ENCODE data around the gene KCNQ5.
A peak's percentile ranks its signal among the peaks of the same experiment; 100 is the strongest.

KCNQ5 gene

GRCh38 chr6:72811971-72812421, 190.1 kb downstream of the KCNQ5 start:
- no peak for DNase-seq

- no peak for DNase-seq
Observed at GRCh38 chr6:72813807-72814596, 192.1 kb downstream of the KCNQ5 start.

GRCh38 chr6:72816022-72816421, 194.2 kb downstream of the KCNQ5 start:
- DNase-seq = no peak

- no peak for DNase-seq
Observed at GRCh38 chr6:72817208-72817607, 195.3 kb downstream of the KCNQ5 start.

GRCh38 chr6:72819609-72820008, 197.7 kb downstream of the KCNQ5 start:
- DNase-seq = no peak

- no peak for DNase-seq
Observed at GRCh38 chr6:72820153-72820552, 198.3 kb downstream of the KCNQ5 start.

GRCh38 chr6:72820906-72821305, 199.0 kb downstream of the KCNQ5 start:
- DNase-seq = no peak

- DNase-seq = no peak
Observed at GRCh38 chr6:72822023-72822422, 200.2 kb downstream of the KCNQ5 start.

GRCh38 chr6:72822691-72823090, 200.8 kb downstream of the KCNQ5 start:
- DNase-seq = no peak

GRCh38 chr6:72824833-72825232, 203.0 kb downstream of the KCNQ5 start:
- no peak for DNase-seq

GRCh38 chr6:72825315-72825911, 203.5 kb downstream of the KCNQ5 start:
- DNase-seq = no peak

- DNase-seq = no peak
Observed at GRCh38 chr6:72826037-72826436, 204.2 kb downstream of the KCNQ5 start.

- DNase-seq = no peak
Observed at GRCh38 chr6:72826744-72827438, 205.0 kb downstream of the KCNQ5 start.

- no peak for DNase-seq
Observed at GRCh38 chr6:72828904-72829303, 207.0 kb downstream of the KCNQ5 start.

- no peak for DNase-seq
Observed at GRCh38 chr6:72832271-72832670, 210.4 kb downstream of the KCNQ5 start.

GRCh38 chr6:72835749-72836148, 213.9 kb downstream of the KCNQ5 start:
- no peak for DNase-seq

- DNase-seq = no peak
Observed at GRCh38 chr6:72836971-72837370, 215.1 kb downstream of the KCNQ5 start.

GRCh38 chr6:72841195-72841594, 219.3 kb downstream of the KCNQ5 start:
- no peak for DNase-seq

- no peak for DNase-seq
Observed at GRCh38 chr6:72842140-72842539, 220.3 kb downstream of the KCNQ5 start.

- DNase-seq = no peak
Observed at GRCh38 chr6:72844614-72845013, 222.8 kb downstream of the KCNQ5 start.

- DNase-seq = no peak
Observed at GRCh38 chr6:72849346-72849745, 227.5 kb downstream of the KCNQ5 start.

GRCh38 chr6:72850040-72850439, 228.2 kb downstream of the KCNQ5 start:
- no peak for DNase-seq

GRCh38 chr6:72850469-72850868, 228.6 kb downstream of the KCNQ5 start:
- peak; percentile 16 for DNase-seq

GRCh38 chr6:72855471-72855870, 233.6 kb downstream of the KCNQ5 start:
- DNase-seq = no peak

All from COR-L47 (cell line).